Fibroblast of skin of left biceps (primary cell): ENCODE measurements around the gene LGR5.
A peak's percentile ranks its signal among the peaks of the same experiment; 100 is the strongest.
"Not testable (repeated sequence)": the region's sequence is repeated elsewhere in the genome, so short reads cannot be mapped to it uniquely, and the experiment has no call there.

Experiments used
- DNase-seq, 2 experiments: peaks; one replicate each; pipeline ENCODE4 v3.0.0-alpha.2; 2013; ENCODE audit warnings: low read depth in 2 of 2

The LGR5 gene

GRCh38 chr12:71546322-71546861, 106.8 kb downstream of the LGR5 start:
- DNase-seq: no peak

DNA sequence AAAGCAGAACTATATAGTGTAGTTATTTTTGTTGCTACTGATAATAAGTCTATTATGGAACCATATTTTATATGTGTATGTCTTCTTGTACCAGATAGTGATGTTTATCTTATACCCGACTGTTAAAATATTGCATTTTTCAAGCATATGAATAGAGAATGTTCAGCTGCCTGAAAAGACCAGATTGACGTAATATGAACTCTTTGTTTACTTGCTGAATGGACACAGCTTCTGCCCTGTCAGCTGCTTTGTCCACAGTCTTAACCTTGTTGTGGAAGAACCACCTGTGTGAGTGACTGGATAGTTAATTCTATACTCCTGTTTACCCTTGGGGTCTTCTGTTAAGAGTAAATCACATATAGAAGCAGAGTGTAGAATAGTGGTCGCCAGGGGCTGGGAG, 109.3 kb downstream of the LGR5 start:
- no peak for DNase-seq

DNA sequence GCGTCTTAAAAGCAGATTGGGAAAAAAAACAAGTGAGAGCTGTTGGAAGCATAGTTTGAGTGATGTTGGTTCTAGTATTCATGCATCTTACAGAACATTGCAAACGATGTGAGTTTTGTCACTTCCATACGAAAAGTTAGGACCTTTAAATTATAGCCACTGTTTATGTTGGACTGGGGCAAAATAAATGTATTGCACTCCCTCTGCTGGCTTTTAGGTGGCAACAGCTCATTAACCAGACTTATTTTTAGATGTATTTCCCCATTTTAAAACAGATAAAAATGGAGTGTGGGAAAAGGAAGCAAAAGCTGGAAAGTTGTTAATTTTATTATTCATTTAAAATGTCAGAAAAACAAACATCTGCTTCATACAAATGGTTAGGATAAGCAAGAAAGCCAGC, 111.9 kb downstream of the LGR5 start:
- DNase-seq: no peak

DNA sequence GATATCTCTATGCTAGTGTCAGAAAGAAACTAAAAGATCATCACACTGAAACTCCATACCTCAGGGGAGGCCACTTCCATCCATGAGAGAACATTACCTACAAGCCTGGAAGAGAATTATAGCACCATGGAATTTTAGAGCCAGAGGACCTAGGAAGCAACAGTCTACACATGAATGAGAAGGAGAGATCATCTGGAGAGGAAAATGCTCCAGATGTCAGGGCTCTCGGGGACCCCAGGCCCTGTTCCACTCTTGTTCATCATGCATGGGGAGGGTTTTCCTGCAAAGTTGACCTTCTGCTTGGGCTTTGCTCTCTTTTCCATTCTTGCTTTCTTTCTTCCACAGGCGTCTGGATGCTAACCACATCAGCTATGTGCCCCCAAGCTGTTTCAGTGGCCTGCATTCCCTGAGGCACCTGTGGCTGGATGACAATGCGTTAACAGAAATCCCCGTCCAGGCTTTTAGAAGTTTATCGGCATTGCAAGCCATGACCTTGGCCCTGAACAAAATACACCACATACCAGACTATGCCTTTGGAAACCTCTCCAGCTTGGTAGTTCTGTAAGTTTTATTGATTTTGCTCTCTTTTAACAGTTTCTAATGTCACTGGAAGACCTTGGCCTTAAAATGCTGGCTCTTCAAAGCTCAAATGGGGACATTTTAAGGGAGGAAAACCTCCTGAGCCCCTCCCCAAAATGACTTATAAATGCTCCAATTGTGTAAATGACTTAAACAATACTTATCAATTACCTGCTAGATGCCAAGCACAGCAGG, 113.3 kb downstream of the LGR5 start:
- DNase-seq: no peak

DNA sequence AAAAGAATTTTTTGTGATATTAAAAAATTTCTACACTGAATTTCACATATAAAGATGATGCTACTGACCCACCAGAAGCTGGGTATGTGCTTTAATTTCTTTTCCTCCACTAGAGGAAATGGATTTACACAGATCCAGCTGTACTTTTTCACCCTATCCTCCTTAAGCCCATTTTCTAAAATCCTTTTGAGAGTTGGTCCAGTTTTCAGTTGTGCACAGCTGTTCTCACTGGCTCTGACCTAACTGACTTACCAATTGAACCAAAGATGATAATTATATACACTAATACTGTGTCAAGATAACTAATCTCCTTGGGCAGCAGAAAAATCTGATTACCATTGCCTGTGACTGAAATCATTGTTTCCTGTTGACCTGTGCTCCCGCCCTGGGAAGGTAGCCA, 115.6 kb downstream of the LGR5 start:
- no peak for DNase-seq

DNA sequence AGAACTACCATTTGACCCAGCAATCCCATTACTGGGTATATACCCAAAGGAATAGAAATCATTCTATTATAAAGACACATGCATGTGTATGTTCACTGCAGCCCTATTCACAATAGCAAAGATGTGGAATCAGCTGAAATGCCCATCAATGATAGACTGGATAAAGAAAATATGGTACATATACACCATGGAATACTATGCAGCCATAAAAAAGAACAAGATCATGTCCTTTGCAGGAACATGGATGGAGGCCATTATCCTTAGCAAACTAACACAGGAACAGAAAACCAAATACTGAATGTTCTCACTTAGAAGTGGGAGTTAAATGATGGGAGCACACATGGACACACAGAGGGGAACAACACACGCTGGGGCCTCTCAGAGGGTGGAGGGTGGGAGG, 116.2 kb downstream of the LGR5 start:
- DNase-seq: not testable (repeated sequence)

DNA sequence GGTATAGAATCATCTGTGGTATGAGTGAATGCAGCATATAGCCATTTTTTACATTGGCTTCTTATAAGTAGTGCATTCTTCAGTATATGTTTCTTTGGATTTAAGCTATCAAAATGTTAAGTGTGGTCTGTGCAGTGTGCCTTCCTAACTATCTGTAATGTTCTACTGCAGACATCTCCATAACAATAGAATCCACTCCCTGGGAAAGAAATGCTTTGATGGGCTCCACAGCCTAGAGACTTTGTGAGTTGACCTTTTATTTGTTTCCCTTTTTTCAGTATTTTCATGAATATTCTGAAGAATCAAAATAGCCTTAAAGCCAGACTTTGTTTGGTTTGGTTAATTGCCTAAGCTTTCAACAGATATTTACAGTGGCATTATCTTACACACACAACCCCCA, 116.8 kb downstream of the LGR5 start:
- DNase-seq: no peak

GRCh38 chr12:71556875-71557274, 117.3 kb downstream of the LGR5 start:
- peak; percentile 72 to 75 for DNase-seq

DNA sequence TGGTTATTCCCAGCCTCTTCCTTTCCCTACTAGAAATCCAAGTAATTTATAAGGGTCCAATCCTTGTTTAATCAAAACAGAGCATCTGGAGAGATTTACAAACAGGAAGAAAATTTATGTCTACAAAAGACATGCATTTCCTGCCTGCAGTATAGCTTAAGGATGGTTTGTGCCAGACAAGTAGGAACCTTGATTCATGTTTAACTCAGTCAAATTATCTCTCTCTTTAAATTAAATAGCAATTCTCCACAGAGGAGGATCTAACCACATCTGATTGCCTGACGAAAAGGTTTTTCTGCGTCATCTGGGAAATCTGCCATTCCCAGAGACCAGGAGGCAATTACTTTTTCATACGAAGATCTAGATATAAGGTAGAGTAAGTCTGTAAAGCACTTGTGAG, 118.8 kb downstream of the LGR5 start:
- peak; percentile 13 to 17 for DNase-seq

GRCh38 chr12:71562676-71563595, 123.3 kb downstream of the LGR5 start:
- DNase-seq: no peak

DNA sequence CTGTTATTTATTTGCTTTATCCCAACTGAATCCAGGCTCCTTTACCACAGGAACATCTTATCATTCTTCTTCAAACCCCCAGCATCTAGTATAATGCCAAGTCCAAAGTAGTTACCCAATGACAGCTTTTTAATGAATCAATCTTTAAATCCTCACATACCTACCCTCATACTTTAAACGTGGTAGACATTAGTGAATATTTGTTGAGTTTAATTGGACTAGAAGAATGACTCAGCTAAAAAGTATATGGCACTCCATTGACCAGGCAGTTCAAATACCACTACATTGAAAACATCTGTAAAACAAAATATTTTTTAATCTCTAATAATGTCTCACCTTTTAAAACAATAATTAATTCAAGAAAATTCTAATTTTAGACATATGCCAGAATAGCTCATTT, 125.9 kb downstream of the LGR5 start:
- peak; percentile 15 to 22 for DNase-seq

DNA sequence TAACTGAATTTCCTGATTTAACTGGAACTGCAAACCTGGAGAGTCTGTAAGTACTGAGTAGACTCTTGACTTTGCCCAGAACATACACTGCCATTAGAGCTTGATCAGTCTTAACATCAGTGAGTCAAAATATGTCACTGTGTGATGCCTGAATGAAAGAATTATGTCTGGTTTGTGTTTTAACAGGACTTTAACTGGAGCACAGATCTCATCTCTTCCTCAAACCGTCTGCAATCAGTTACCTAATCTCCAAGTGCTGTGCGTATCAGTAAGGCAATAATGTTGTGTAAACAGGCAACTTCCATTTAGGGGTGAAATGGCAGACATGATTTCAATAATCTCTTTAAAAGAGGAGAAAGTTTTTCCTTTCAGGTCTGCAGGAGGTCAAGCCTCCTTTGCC, 127.1 kb downstream of the LGR5 start:
- no peak for DNase-seq

- no peak for DNase-seq
Observed at GRCh38 chr12:71567537-71567936, 127.9 kb downstream of the LGR5 start.

- DNase-seq: not testable (repeated sequence)
Observed at GRCh38 chr12:71569885-71570284, 130.3 kb downstream of the LGR5 start.

DNA sequence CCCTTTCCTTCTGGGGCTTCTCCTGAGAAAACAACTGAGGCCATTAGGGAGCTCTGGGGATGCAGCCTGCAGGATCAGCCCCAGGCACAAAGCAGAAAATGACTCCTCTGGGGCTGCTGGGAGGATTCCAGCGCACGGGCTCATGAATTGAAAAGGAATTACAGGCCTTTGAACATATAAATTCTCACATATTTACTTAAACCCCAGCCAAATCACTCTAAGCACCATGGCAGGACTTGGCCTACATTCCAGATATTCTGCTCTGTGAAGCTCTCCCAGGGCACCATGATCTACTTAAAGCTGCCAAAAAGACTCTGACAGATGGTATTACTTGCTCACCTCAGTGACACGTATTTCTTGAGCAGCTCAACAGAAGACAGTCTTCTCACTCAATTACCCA, 136.9 kb downstream of the LGR5 start:
- no peak for DNase-seq

DNA sequence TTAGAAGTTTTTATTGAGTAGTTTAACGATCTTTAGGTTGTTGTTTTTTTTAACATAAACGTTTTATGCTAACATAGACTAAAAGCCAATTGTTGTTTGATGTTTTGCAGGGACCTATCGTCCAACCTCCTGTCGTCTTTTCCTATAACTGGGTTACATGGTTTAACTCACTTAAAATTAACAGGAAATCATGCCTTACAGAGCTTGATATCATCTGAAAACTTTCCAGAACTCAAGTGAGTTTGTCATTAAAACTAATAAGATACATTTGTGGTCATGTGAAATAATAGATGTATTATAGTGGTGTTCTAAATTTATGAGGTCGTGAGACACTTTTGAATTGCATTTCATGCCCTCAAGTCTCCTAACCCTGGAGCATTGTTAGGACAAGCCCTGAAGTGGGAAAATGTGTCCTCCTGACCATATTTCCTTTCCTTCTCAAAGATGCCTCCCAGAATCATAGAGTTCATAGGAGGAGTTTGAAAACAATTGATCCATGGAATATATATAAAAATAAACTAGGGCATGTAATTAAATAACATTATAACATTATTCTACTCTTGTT, 139.2 kb downstream of the LGR5 start:
- no peak for DNase-seq

DNA sequence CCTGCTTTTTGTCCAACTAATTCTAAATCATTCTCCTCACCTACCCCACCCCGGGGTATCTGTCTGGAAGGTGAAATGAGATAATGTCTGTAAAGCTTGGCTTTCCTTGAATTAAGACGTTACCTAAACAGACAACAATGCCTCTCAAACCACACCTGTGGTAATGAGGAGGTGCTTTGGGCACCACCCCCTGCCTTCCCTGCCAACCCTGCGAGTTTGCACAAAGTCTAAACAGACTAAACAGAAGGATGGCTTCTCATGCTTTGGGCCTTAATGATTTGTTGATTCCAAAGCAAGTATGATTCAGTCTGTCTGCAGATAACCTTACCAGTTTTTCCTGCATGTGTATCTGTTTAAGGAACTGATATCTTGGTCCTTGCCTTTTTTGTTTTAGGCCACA, 141.6 kb downstream of the LGR5 start:
- no peak for DNase-seq

GRCh38 chr12:71582925-71583324, 143.3 kb downstream of the LGR5 start:
- no peak for DNase-seq

GRCh38 chr12:71584356-71584755, 144.8 kb downstream of the LGR5 start:
- DNase-seq: no peak

DNA sequence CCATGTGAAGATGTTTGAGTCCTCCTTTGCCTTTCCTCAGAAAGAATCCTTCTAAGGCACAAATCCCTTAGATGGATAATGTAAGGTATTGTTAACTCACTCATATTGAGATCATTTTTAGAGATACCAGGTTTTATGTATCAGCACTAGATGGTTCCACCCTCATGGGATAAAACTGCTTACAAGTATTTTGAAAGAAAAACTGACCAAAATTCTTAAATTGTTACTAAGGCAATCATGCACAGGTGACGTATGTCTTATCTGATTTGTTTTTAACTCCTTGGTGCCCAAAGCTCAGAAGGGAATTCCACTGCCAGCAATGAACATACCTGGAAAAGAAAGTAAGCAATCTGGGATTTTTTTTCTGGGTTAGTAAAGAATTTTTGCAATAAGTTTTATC, 145.6 kb downstream of the LGR5 start:
- no peak for DNase-seq

- DNase-seq: no peak
Observed at GRCh38 chr12:71587012-71587411, 147.4 kb downstream of the LGR5 start.

GRCh38 chr12:71589478-71589881, 149.9 kb downstream of the LGR5 start:
- DNase-seq: no peak
